HepG2 (cell line): ENCODE data around the gene CDO1. TPM values are rescaled to one million over a fixed set of nuclear protein-coding genes. Genes with fewer than 3 reads are reported as not detected.

Experiments used
- CEBPB ChIP-seq: IDR thresholded peaks from 2 replicates; pipeline ENCODE4 v1.6.1; 2011; ENCODE audit warnings: low read depth, low read length, improper control_type of control experiment, borderline replicate concordance
- ELF4 ChIP-seq: sonication (generic); formaldehyde crosslinking; IDR thresholded peaks from 2 replicates; pipeline ENCODE4 v1.5.0; 2020; ENCODE audit warnings: missing genetic modification reagents, mild to moderate bottlenecking, moderate library complexity, borderline replicate concordance
- GATAD2A ChIP-seq: IDR thresholded peaks from 2 replicates; pipeline ENCODE4 v1.6.1; 2016
- HNF4G ChIP-seq, 2 experiments: sonication (generic) in 1 of 2; formaldehyde crosslinking in 1 of 2; IDR thresholded peaks; 2 replicates each; pipeline versions ENCODE4 v1.4.0 to v1.6.1; 2011 to 2020; ENCODE audit warnings: borderline replicate concordance in 2 of 2, low read depth in 2 of 2, mild to moderate bottlenecking in 2 of 2, low read length in 1 of 2, missing genetic modification reagents in 1 of 2, moderate library complexity in 1 of 2
- ZFP37 ChIP-seq: sonication (generic); formaldehyde crosslinking; IDR thresholded peaks from 2 replicates; pipeline ENCODE4 v1.4.0; 2020; ENCODE audit warnings: missing genetic modification reagents, borderline replicate concordance
- ZFY ChIP-seq: sonication (generic); formaldehyde crosslinking; IDR thresholded peaks from 2 replicates; pipeline ENCODE4 v1.4.0; 2020; ENCODE audit warnings: missing genetic modification reagents
- ZNF367 ChIP-seq: sonication (generic); formaldehyde crosslinking; IDR thresholded peaks from 2 replicates; pipeline ENCODE4 v1.4.0; 2020; ENCODE audit warnings: missing genetic modification reagents, borderline replicate concordance
- ZNF607 ChIP-seq: sonication (generic); formaldehyde crosslinking; IDR thresholded peaks from 2 replicates; pipeline ENCODE4 v1.5.1; 2020; ENCODE audit warnings: missing genetic modification reagents, mild to moderate bottlenecking, borderline replicate concordance
- ZNF775 ChIP-seq: sonication (generic); formaldehyde crosslinking; IDR thresholded peaks from 2 replicates; pipeline ENCODE4 v1.4.0; 2020; ENCODE audit warnings: missing genetic modification reagents, mild to moderate bottlenecking, moderate library complexity, borderline replicate concordance
- ZNF782 ChIP-seq: sonication (generic); formaldehyde crosslinking; IDR thresholded peaks from 2 replicates; pipeline ENCODE4 v1.4.0; 2020; ENCODE audit warnings: missing genetic modification reagents, mild to moderate bottlenecking, borderline replicate concordance
- polyA plus RNA-seq, 8 experiments: library from polyadenylated mRNA; depleted of rRNA in 3 of 8; stranded (reverse) in 7 of 8; unstranded in 1 of 8; fragments of >200 nt; fragmentation: Illumina TruSeq in 4 of 8; extraction: Trizol in 4 of 8; gene quantifications; 2 replicates each; pipeline versions ENCODE4 v1.2.1 to v1.2.3, GENCODE V29; 2011 to 2016; ENCODE audit warnings: low read depth in 4 of 8, missing spikeins in 1 of 8, mixed read lengths in 1 of 8; ENCODE audit not compliant: insufficient read depth in 1 of 8
- total RNA-seq, 5 experiments: library from RNA; depleted of rRNA; stranded (reverse); fragments of >200 nt; fragmentation: Illumina TruSeq; extraction: Trizol; gene quantifications; 2 replicates each; pipeline ENCODE4 v1.2.3, GENCODE V29; 2016; ENCODE audit warnings: low read depth in 1 of 5
- TF ChIP-seq, protein P1 (sequence below), 2 experiments: sonication (generic) in 1 of 2; formaldehyde crosslinking in 1 of 2; IDR thresholded peaks; 2 replicates each; pipeline versions ENCODE4 v1.4.0 to v1.6.1; 2016 to 2020; ENCODE audit warnings: borderline replicate concordance in 1 of 2, low read depth in 1 of 2, mild to moderate bottlenecking in 1 of 2, missing genetic modification reagents in 1 of 2
- TF ChIP-seq, protein P2 (sequence below), 2 experiments: sonication (generic) in 1 of 2; formaldehyde crosslinking in 1 of 2; IDR thresholded peaks; 2 replicates each; pipeline versions ENCODE4 v1.4.0 to v1.6.1; 2018 to 2020; ENCODE audit warnings: missing genetic modification reagents in 2 of 2, borderline replicate concordance in 1 of 2, low read depth in 1 of 2, mild to moderate bottlenecking in 1 of 2, missing biosample characterization in 1 of 2
- TF ChIP-seq, protein P3 (sequence below): sonication (generic); formaldehyde crosslinking; IDR thresholded peaks from 2 replicates; pipeline ENCODE4 v1.4.0; 2020; ENCODE audit warnings: missing genetic modification reagents
- TF ChIP-seq, protein P4 (sequence below): sonication (generic); formaldehyde crosslinking; IDR thresholded peaks from 2 replicates; pipeline ENCODE4 v1.4.0; 2020; ENCODE audit warnings: missing genetic modification reagents

The CDO1 gene
- total and polyA plus RNA-seq, 2 of the 13 experiments (the other 11 are each of a cell fraction or from before 2014, with no cell fraction given) = 3.2 to 4.4 TPM

DNA sequence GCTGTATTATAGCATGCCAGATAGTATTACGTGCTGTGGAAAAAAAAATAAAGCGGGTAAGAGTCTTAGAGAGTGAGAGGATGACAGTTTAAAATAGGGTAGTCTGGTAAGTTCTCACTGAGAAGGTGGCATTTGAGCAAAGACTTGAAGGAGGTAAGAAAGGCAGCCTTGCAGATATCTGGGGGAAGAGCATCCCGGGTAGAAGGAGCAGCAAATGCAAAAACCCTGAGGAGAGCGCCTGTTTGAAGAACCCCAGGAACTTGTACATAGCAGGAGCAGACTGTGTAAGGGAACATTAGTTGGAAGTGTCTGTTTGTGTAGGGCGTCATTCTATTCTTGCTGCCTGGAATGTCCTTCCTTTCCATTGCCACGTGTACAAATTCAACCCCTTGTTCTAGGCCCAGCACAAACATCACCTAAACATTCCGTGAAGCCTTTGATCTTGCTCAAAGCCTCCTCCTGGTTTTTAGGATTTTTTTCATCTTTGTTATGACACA, 27.9 kb upstream of the CDO1 start (continued):
- TF ChIP-seq, protein P1, sequence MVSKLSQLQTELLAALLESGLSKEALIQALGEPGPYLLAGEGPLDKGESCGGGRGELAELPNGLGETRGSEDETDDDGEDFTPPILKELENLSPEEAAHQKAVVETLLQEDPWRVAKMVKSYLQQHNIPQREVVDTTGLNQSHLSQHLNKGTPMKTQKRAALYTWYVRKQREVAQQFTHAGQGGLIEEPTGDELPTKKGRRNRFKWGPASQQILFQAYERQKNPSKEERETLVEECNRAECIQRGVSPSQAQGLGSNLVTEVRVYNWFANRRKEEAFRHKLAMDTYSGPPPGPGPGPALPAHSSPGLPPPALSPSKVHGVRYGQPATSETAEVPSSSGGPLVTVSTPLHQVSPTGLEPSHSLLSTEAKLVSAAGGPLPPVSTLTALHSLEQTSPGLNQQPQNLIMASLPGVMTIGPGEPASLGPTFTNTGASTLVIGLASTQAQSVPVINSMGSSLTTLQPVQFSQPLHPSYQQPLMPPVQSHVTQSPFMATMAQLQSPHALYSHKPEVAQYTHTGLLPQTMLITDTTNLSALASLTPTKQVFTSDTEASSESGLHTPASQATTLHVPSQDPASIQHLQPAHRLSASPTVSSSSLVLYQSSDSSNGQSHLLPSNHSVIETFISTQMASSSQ (IDR thresholded peaks at IDR 0.05; ENCODE audit: low read depth) = no peak
- TF ChIP-seq, protein P1 (CRISPR knock-in tag; IDR thresholded peaks at IDR 0.05; ENCODE audit: borderline replicate concordance) = no peak
- no peak for TF ChIP-seq ZNF775 (CRISPR knock-in tag)
- TF ChIP-seq ZNF607 (CRISPR knock-in tag) = no peak
- peak; percentile 59; the same call in 1 of the 2 replicates for TF ChIP-seq GATAD2A (CRISPR knock-in tag)
- no peak for TF ChIP-seq HNF4G (IDR thresholded peaks at IDR 0.05; ENCODE audit: borderline replicate concordance, low read depth, low read length)
- TF ChIP-seq HNF4G (CRISPR knock-in tag; IDR thresholded peaks at IDR 0.05; ENCODE audit: borderline replicate concordance, low read depth) = no peak
- TF ChIP-seq ZFY = peak; percentile 58; the same call in 1 of the 2 replicates
- no peak for TF ChIP-seq CEBPB
- TF ChIP-seq, protein P2, sequence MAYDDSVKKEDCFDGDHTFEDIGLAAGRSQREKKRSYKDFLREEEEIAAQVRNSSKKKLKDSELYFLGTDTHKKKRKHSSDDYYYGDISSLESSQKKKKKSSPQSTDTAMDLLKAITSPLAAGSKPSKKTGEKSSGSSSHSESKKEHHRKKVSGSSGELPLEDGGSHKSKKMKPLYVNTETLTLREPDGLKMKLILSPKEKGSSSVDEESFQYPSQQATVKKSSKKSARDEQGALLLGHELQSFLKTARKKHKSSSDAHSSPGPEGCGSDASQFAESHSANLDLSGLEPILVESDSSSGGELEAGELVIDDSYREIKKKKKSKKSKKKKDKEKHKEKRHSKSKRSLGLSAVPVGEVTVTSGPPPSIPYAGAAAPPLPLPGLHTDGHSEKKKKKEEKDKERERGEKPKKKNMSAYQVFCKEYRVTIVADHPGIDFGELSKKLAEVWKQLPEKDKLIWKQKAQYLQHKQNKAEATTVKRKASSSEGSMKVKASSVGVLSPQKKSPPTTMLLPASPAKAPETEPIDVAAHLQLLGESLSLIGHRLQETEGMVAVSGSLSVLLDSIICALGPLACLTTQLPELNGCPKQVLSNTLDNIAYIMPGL (CRISPR knock-in tag; IDR thresholded peaks at IDR 0.05; ENCODE audit: borderline replicate concordance in 1 of 2, low read depth in 1 of 2) = no peak
- no peak for TF ChIP-seq ZNF367 (CRISPR knock-in tag)
- TF ChIP-seq, protein P3, sequence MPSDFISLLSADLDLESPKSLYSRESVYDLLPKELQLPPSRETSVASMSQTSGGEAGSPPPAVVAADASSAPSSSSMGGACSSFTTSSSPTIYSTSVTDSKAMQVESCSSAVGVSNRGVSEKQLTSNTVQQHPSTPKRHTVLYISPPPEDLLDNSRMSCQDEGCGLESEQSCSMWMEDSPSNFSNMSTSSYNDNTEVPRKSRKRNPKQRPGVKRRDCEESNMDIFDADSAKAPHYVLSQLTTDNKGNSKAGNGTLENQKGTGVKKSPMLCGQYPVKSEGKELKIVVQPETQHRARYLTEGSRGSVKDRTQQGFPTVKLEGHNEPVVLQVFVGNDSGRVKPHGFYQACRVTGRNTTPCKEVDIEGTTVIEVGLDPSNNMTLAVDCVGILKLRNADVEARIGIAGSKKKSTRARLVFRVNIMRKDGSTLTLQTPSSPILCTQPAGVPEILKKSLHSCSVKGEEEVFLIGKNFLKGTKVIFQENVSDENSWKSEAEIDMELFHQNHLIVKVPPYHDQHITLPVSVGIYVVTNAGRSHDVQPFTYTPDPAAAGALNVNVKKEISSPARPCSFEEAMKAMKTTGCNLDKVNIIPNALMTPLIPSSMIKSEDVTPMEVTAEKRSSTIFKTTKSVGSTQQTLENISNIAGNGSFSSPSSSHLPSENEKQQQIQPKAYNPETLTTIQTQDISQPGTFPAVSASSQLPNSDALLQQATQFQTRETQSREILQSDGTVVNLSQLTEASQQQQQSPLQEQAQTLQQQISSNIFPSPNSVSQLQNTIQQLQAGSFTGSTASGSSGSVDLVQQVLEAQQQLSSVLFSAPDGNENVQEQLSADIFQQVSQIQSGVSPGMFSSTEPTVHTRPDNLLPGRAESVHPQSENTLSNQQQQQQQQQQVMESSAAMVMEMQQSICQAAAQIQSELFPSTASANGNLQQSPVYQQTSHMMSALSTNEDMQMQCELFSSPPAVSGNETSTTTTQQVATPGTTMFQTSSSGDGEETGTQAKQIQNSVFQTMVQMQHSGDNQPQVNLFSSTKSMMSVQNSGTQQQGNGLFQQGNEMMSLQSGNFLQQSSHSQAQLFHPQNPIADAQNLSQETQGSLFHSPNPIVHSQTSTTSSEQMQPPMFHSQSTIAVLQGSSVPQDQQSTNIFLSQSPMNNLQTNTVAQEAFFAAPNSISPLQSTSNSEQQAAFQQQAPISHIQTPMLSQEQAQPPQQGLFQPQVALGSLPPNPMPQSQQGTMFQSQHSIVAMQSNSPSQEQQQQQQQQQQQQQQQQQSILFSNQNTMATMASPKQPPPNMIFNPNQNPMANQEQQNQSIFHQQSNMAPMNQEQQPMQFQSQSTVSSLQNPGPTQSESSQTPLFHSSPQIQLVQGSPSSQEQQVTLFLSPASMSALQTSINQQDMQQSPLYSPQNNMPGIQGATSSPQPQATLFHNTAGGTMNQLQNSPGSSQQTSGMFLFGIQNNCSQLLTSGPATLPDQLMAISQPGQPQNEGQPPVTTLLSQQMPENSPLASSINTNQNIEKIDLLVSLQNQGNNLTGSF (CRISPR knock-in tag) = no peak
- TF ChIP-seq, protein P4, sequence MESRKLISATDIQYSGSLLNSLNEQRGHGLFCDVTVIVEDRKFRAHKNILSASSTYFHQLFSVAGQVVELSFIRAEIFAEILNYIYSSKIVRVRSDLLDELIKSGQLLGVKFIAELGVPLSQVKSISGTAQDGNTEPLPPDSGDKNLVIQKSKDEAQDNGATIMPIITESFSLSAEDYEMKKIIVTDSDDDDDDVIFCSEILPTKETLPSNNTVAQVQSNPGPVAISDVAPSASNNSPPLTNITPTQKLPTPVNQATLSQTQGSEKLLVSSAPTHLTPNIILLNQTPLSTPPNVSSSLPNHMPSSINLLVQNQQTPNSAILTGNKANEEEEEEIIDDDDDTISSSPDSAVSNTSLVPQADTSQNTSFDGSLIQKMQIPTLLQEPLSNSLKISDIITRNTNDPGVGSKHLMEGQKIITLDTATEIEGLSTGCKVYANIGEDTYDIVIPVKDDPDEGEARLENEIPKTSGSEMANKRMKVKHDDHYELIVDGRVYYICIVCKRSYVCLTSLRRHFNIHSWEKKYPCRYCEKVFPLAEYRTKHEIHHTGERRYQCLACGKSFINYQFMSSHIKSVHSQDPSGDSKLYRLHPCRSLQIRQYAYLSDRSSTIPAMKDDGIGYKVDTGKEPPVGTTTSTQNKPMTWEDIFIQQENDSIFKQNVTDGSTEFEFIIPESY (CRISPR knock-in tag) = no peak
- TF ChIP-seq ZNF782 (CRISPR knock-in tag) = no peak
- TF ChIP-seq ZFP37 (CRISPR knock-in tag) = no peak
- TF ChIP-seq ELF4 (CRISPR knock-in tag) = no peak
